Pons (tissue), 1 donor: ENCODE data around the gene PRPF19.

Experiments
- DNase-seq: peaks from one replicate; pipeline ENCODE4 v3.0.0-alpha.2; 2016; ENCODE audit warnings: low spot score

PRPF19 gene

DNA sequence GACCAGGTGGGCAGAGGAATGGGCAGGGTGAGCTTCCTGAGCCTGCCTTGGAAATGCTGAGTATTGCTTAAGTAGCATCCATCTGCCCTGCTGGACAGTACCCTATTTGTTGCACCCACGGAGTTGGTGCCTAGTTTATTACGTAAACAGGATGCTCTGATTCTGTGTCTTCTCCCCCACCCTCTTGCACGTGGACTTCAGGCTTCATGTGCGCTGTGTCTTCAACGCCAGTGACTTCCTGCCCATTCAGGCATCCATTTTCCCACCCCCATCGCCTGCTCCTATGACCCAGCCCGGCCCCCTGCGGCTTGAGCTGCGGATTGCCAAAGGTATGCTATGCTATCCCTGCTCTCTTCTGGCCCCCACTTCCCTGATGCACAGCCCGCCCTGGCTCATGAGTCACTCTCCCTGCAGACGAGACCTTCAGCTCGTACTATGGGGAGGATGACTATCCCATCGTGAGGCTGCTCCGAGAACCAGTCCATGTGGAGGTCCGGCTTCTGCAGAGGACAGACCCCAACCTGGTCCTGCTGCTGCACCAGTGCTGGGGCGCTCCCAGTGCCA lies 33.3 kb downstream of the PRPF19 start:
- DNase-seq, result no peak

DNA sequence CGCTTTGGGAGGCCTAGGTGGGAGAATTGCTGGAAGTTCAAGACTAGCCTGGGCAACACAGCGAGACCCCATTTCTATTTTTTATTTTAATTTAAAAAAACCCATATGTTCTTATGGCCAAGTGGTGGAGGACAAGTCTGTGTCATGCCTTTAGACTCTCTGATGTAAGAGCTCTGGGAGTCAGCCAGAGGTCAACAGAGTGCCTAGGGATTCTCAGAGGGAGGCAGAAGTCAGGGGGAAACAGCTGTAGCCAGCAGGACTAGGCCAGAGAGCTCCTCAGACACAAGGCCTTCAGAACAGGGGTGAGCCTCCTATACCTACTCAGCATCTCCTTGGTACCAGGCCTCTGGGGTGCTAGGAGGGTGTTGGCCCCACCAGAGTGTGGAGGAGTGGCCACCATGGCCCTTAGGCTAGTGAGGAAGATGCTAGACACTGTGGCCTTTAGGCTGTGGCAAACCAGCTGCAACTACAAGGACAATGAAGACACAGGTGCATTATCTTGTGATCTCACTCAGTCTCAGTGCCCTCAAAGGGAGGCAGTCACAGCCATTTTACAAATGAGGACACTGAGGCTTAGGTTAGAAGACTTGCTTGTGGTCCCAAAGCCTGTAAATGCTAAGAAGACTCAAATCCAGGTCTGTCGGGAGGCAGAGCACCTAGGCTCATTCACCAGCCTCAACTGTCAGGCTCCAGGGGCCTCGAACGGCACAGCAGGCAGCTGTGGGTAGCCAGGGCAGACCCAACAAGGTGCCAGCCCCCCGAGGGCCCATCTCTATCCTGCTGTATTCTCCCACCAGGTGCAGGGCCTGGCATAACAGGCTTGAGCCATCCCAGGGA lies 34.0 kb downstream of the PRPF19 start:
- no peak for DNase-seq

DNA sequence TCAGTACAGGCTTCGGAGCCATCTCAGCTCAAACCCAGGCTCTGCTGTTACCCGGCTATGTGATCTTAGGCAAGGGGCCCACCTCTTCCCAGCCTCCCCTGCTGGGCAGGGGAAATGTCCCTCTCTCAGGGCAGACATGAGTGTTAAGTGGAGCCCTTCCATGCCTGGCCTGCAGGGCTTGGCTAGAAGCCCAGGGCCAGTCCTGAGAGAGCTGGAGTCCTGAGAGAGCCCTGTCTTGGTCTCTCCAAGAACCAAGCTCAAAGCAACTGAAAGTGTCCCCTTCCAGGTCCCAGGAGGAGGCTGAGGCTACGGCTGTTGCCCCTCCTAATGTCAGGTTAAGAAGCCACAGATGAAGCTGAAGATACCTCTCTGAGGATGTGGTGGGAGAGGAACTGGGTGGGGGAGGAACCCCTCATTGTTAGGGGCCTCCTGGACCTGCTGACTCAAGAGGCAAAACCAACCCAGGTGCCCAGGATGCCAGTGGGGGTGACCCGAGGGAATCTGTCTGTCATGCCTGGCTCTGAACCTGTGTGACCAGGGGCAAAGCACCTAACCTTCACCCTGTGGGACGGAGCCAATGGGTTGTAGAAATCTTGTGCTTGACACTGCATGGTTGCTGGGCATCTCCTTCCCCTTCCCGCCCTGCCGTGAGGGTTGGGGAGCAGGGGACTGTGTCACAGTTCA lies 34.9 kb downstream of the PRPF19 start:
- DNase-seq, result no peak

DNA sequence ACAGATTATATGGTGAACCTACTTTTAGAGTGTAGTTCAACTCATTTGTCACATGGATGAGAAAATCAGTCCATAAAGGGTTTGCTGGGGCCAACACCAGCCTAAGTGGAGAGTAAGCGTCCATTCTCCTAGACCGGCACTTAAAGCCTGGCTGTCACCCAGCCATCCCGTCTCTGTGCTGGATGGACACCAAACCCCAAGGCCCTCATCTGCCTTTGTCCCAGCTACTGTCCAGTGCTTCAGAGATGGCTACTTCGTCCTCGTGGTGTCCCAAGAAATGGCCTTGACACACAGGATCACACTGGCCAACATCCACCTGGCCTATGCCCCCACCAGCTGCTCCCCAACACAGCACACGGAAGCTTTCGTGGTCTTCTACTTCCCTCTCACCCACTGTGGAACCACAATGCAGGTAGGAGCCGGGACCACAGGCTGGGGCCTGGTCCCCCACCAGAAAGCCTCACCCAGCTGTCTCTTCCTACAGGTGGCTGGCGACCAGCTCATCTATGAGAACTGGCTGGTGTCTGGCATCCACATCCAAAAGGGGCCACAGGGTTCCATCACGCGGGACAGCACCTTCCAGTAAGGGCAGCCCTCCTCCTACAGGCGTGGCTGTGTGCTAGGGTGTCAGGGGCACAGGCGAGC lies 35.5 kb downstream of the PRPF19 start:
- DNase-seq, result no peak

DNA sequence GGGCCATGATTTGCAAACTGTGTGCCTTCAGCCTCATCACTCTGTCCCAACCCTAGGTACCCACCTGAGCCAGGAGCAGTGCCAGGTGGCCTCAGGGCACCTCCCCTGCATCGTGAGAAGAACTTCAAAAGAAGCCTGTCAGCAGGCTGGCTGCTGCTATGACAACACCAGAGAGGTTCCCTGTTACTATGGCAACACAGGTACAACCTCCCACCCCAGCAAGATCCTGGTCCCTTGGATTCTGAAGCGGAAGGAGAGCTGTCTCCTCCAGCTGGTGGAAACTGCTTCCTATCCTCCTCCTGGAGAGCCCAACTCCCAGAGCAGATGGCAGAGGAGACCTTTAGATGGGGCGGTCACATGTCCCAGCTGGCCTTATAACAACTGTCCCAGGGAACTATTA lies 36.1 kb downstream of the PRPF19 start:
- DNase-seq, result no peak

DNA sequence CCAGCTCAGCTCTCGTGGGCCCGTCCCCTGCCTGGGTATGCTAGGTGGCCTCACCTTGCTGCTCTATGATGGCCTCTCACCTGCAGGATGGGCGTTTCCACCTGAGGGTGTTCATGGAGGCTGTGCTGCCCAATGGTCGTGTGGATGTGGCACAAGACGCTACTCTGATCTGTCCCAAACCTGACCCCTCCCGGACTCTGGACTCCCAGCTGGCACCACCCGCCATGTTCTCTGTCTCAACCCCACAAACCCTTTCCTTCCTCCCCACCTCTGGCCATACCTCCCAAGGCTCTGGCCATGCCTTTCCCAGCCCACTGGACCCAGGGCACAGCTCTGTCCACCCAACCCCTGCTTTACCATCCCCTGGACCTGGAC lies 36.9 kb downstream of the PRPF19 start:
- no peak for DNase-seq

DNA sequence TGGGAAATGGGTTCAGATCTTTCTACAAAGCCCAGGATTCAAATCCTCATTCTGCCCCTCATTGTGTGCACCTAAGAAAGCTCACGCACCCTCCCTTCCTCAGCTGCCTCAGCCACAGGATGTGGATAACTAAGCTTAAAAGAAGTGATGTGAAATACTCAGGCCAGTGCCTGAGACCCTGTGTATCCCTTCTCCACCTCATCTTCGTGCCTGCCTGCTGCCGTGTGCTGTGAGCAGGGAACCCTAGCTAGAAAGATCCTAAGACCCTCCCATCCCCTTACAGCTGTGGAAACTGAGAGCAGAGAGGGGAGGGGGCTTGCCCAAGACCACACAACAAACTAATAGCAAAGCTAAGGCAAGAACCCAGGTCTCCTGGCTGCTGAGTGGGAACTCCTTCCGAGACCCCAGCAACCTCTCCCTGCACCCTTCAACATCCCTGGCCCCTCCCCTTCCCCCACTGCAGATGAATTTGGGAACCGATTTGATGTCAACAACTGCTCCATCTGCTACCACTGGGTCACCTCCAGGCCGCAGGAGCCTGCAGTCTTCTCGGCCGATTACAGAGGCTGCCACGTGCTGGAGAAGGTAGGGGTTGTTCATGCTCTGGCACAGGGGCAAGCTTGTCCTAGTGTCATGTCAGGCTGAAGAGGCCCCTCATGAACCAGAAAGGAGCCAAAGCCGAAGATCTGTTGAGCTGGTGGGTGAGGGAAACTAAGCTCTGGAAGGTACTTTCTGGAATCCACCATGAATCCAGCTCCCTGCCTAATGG lies 37.5 kb downstream of the PRPF19 start:
- DNase-seq, result no peak

DNA sequence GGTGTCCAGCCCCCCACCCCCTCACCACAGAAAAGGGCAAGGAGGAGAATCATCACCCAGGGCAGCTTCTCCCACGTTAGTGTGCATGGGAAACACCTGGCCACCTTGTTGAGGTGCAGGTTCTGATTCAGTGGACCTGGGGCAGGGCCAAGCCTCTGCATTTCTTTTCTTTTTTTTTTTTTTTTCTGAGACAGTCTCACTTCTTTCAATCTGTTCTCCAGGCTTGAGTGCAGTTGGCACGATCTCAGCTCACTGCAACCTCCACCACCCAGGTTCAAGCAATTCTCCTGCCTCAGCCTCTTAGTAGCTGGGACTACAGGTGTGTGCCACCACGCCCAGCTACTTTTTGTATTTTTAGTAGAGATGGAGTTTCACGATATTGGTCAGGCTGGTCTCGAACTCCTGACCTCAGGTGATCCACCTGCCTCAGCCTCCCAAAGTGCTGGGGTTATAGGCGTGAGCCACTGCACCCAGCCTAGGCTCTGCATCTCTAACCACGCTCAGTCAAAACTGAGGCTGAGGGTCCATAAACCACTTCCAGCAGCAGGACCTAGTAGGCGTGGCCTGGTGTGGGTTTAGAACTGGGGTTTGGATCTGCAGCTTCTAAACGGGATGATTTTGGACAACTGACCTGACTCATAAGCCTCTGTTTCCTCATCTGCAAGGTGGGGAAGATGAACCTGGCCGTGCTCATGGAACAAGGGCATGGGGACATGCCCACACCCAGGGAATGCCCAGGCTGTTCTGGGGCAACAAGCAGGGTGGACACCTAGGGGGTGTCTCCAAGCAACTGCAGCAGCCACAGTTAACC lies 38.3 kb downstream of the PRPF19 start:
- no peak for DNase-seq

DNA sequence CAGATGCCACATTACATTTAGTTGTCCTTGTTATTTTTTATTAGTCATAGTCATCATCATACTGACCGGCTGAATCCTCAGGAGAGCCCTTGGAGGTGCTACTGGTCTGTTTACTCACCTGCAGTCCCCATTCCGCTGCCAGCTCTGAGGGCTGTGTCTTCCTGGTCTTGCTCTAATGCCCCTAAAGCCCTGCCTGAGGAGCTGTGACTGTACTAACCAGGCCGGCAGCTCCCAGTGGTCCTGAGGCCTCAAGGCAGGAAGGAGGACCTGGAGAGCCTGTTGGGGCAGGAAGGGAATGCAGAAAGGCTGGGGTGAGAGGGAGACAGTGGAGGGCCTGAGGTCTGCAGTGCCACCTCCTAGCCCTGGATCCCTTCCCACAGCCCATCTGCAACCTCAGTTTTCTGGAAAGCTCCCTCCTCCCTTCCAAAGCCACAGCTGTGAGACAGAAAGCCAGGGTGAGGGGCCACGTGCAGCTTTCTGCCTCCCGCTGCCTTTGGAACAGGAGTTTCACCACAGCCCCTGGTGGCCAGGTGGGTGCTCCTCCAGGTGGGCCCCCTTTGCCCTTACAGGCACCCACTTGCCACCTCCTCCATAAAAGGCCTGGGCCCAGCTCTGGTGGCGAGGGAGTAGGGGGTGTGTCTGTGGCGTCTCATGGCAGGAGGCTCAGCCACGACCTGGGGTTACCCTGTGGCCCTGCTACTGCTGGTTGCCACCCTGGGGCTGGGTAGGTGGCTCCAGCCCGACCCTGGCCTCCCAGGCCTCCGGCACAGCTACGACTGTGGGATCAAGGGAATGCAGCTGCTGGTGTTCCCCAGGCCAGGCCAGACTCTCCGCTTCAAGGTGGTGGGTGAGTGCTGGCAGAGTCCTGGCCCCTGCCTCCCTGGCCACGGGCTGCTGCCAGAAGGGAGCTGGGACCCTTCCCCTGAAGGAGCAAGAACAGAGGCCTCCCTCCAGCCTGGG lies 39.2 kb downstream of the PRPF19 start, which contains the start of gene ZP1:
Gene ZP1, plus strand, starts transcription at position 632 of the 960 bp plus-strand sequence. Its CDS starts 20 bp downstream, at position 652.
- no peak for DNase-seq

DNA sequence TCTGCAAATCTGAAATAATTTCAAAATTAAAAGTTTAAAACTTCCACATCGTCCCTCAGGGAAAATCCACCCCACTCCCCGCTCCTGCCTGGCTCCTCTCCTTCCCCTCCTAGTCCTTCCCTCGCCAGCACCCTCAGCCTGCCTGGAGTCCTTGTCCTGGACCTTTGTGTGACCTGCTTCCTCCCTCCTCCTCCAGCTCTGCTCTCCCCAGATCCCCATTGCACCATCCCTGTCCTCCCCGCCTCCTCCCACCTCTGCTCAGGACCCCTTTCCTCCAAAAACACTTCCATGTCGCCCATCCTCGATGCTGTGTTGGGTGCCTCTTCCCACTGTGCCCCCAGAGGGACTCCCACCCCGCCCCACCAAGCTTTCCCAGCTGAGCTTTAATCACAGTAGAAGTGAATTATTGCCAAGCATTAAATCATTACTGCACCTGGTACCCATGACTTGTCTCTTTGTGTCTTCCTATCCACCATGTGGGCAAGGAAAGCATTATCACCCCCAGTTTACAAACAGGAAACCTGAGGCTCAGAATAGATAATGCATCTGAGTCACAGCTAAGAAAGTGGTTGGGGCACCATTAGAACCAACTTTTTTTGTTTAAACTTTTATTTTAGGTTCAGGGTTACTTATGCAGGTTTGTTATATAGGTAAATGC lies 41.4 kb downstream of the PRPF19 start:
- no peak for DNase-seq

DNA sequence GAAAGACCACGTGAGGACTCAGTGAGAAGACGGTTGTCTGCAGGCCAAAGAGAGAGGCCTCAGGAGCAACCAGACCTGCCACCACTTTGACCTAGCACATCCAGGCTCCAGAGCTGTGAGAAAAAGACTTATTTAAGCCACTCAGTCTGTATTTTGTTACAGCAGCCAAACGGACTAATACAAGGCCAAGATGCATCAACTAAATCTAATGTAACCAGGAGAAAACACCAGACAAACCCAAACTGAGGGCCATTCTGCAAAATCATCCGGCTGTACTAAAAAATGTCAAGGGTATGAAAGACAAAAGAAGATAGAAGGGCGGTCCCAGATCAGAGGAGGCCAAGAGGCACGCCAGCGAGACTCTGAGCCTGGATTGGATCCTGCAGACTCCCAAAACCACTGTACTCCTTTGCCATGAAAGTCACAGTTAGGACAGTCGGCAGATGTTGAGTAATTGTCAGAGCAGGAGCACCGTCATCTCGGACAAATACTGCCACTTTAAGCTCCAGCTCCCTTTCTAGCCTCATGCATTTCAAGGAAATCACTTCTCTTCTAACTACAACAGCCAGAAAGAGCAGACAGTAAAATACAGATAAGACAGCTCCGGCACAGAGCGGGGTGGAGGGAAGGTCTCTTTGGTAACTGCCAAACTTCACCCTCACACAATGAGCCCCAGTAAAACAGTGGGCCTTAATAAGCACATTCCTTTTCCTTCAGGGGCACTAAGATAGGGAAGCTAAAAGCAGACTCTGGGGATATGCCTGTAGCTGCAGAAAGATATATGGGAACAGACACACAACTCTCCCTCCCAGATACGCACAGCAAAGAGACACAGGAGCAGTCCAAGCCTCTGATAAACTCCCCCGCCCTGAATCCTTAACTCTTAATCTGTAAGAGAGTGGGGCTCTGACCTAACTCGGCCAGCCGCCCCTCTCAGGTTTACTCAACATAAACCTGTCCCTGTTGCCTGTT lies 42.5 kb downstream of the PRPF19 start:
- no peak for DNase-seq

DNA sequence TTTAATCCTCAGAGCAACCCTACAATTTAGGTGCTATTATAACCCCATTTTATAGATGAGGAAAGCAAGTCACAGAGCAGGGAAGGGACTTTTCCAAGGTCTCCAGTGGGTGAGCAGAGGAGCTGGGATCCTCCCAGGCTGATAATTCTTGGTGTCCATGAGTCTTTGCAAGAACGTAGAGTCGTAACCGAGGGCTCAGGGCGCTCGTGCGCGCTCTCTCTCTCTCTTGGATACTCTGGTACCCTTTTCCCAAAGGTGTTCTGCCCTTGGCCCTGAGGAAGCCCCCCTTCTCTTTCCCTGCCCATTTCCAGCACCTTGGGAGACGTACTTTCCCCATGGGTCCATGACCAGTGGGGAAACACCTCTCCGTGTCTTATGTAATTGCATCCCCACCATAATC lies 44.2 kb downstream of the PRPF19 start:
- no peak for DNase-seq

DNA sequence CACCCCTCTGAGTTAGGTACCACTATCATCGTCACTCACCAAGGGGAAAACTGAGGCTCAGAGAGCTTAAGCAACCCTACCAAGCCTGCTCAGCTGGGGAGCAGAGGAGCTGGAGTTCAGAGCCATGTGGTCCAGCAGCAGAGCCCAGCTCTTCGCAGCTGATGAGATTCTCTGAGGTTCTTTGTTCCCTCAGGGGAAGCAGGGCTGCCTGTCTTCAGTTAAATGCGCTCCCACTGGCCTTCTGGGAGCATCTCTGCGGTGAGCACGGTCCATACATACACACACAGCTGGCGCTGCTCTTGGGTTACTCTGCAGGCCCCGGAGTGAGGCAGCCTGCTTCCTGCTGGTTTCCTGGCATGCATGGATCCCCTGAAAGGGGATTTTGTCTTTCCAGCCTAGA lies 45.4 kb downstream of the PRPF19 start:
- DNase-seq, result peak; percentile 68

DNA sequence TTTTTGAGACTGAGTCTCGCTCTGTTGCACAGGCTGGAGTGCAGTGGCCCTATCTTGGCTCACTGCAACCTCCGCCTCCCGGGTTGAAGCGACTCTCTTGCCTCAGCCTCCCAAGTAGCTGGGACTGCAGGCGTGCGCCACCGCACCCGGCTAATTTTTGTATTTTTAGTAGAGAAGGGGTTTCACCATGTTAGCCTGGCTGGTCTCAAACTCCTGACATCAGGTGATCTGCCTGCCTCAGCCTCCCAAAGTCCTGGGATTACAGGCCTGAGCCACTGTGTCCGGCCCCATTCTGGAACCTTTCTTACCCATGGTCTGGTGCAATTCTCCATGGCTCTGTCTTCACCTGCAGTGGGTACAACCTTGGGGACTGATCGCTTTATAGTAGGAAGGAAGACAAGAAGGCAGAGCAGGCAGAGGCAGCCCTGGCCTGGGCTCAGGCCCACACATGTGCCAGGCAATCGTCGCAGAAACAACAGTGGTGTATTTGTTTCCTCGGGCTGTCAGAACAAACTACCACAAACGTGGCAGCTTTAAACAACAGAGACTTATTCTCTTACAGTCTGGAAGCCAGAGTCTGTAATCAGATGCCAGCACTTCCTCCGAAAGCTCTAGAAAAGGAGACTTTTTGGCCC lies 46.7 kb downstream of the PRPF19 start:
- DNase-seq, result peak; percentile 93

DNA sequence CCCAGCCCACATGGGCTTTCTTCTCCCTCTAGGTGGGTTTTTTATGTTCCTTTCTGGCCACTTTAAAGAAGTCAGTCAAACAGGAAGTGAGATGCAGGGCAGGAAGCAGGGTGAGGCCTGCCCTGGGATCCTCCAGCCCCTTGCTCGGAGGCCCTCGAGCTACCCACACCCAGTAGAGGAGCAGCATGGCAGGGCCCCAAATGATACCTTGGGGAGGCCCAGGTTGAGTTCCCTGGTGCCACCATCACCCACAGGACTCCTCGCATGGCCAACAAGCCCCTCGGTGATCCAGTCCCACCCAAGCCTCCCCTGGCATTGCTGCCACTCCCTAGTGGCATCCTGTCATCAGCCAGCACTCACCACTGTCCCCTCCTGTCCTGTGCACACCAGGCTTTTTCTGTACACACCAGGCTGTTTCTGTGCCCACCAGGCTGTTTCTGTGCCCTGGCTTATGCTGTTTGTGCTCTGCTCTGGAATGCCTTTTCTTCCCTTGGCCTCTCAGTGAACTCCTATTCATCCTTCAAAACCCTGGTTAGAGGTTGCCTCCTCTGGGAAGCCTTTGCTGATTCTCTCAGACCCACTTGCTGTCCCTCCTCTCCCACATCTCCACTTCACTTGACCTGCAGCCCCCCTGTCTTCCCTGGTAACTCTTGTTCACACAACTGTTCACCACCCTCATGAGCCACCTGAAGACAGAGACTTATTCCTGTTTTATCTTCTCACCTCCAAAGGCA lies 47.5 kb downstream of the PRPF19 start:
- DNase-seq, result no peak

DNA sequence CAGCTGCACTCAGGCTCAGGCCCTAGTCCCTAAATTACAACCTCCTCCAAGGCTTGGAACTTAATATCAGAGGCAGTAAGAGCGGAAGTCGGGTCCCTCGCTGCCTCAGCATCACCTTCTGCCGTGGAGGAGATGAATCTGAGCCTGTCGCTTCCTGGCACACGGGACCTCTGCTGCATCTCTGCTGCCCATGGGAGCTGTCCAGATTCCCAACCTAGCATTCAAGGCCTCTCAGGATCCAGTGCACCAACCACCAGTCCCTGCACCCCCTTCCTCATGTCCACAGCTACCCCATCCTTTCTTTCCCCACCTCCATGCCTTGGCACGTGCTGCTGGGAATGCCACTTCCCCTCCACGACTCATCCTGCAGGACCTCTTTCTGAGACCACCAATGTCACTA lies 48.1 kb downstream of the PRPF19 start:
- DNase-seq, result no peak
